Upper lobe of right lung (tissue), 1 donor: ENCODE measurements around the gene CRHBP. TPM values are rescaled to one million over a fixed set of nuclear protein-coding genes. Genes with fewer than 3 reads are reported as not detected.

ENCODE experiments used
- ATAC-seq: fragments of 200-7000 bp; cut with Tn5 transposase; one replicate; pipeline ENCODE4 v1.9.1; 2020; ENCODE audit warnings: mild to moderate bottlenecking, moderate library complexity
- DNase-seq: peaks from one replicate; pipeline ENCODE4 v3.0.0-alpha.2; 2020
- H3K27ac ChIP-seq: fragments of 200-600 bp; one replicate; pipeline ENCODE4 v1.8.0; 2022
- H3K27me3 ChIP-seq: fragments of 200-600 bp; one replicate; pipeline ENCODE4 v1.8.0; 2022; ENCODE audit warnings: mild to moderate bottlenecking
- H3K36me3 ChIP-seq: fragments of 200-600 bp; one replicate; pipeline ENCODE4 v1.8.0; 2022
- H3K4me1 ChIP-seq: fragments of 200-600 bp; one replicate; pipeline ENCODE4 v1.8.0; 2022
- H3K4me3 ChIP-seq: fragments of 200-600 bp; one replicate; pipeline ENCODE4 v1.8.0; 2022; ENCODE audit warnings: mild to moderate bottlenecking
- H3K9me3 ChIP-seq: fragments of 200-600 bp; one replicate; pipeline ENCODE4 v1.8.0; 2022
- intact Hi-C: fragments of 100-400 bp; cut with DNase I; formaldehyde crosslinking; loops from one replicate; pipeline ENCODE4 v1.11.0; 2022
- total RNA-seq: library from RNA; stranded (reverse); fragmentation: NEBNext Ultra II Directional; extraction: Animal tissue kit (Norgen Biotek cat#: 25700); gene quantifications from one replicate; pipeline ENCODE4 v1.2.1, GENCODE V29; 2021
- TF ChIP-seq, protein P1 (sequence below): fragments of 200-600 bp; IDR thresholded peaks from one replicate; pipeline ENCODE4 v1.8.0; 2022; ENCODE audit warnings: antibody characterized with exemption
- donor health status: DM: no; HTN: yes; CAD: no; lungs with severe emphysema.

The CRHBP gene
- total RNA-seq, 1 donor from 2014 or later, result 0.26 TPM

DNA sequence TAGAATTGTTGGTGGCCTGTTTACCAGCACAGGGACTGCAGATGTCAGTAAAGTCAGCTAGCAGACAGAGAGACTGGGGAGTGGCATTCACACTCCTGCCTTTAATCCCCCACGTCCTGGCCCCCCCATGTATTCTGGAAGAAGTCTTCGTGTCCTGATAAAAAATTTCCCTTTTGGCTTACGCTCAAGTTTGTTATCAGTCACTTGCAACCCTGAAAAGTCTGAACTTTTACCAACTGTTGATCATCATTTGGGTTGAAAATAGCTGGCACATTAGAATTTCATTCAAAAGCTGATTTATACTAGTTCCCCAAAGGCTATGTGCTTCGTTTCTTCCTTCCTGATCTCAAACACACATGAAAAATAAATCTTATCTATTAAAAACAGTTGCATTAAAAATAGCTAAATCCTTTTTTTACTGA lies 5.8 kb upstream of the CRHBP start:
- Histone ChIP-seq H3K4me3 (no peak overlapping the region), H3K27ac (no peak overlapping the region), H3K4me1 (no peaks in the 10 kb centered on the region), H3K36me3 (no peaks in the 10 kb centered on the region), H3K27me3 (no peaks in the 10 kb centered on the region), H3K9me3 (no peaks in the 10 kb centered on the region)
- DNase-seq (no peak), ATAC-seq (no peak)
- TF ChIP-seq, protein P1, sequence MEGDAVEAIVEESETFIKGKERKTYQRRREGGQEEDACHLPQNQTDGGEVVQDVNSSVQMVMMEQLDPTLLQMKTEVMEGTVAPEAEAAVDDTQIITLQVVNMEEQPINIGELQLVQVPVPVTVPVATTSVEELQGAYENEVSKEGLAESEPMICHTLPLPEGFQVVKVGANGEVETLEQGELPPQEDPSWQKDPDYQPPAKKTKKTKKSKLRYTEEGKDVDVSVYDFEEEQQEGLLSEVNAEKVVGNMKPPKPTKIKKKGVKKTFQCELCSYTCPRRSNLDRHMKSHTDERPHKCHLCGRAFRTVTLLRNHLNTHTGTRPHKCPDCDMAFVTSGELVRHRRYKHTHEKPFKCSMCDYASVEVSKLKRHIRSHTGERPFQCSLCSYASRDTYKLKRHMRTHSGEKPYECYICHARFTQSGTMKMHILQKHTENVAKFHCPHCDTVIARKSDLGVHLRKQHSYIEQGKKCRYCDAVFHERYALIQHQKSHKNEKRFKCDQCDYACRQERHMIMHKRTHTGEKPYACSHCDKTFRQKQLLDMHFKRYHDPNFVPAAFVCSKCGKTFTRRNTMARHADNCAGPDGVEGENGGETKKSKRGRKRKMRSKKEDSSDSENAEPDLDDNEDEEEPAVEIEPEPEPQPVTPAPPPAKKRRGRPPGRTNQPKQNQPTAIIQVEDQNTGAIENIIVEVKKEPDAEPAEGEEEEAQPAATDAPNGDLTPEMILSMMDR, result no peak
- intact Hi-C loops, result no loop called here

DNA sequence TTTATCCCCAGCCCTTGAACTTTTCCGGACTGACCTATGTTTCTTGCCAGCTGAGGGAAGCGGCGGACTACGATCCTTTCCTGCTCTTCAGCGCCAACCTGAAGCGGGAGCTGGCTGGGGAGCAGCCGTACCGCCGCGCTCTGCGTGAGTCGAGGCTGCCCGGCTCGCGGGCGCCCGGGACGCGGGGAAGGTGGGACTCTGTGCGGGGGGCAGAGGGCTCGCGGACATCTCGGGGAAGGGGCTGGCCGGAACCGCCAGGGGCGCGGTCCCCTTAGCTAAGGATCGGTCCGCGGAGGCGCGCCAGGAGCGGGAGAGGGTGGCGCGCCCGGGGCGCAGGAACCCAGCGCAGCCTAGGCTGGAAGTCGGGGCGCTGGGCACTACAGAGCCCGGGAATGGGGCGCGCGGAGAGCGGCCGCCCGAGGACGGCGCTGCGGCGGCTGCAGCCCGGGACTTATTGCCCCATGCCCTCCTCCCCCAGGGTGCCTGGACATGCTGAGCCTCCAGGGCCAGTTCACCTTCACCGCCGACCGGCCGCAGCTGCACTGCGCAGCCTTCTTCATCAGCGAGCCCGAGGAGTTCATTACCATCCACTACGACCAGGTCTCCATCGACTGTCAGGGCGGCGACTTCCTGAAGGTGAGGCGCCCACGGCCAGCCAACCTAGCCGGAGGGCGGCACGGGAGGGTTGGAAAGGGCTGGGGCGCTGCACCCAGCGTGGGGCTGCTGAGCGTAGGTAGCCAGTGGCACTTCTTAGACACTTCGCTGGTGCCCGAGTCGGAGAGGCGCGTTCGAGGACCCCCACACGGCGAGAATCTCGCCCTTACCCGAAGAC lies 922 bp downstream of the CRHBP start:
- no peaks in the 10 kb centered on the region for H3K36me3 ChIP-seq
- TF ChIP-seq, protein P1, result no peak
- H3K9me3 ChIP-seq, result no peaks in the 10 kb centered on the region
- H3K27me3 ChIP-seq, result peaks cover 38% of the 10 kb centered on the region
- DNase-seq (no peak), ATAC-seq (peak; percentile 61)
- intact Hi-C loops, result no loop called here
- peaks cover 10% of the 10 kb centered on the region for H3K4me1 ChIP-seq
- H3K27ac ChIP-seq, result no peak overlapping the region
- peak overlapping the region; percentile 30 for H3K4me3 ChIP-seq

DNA sequence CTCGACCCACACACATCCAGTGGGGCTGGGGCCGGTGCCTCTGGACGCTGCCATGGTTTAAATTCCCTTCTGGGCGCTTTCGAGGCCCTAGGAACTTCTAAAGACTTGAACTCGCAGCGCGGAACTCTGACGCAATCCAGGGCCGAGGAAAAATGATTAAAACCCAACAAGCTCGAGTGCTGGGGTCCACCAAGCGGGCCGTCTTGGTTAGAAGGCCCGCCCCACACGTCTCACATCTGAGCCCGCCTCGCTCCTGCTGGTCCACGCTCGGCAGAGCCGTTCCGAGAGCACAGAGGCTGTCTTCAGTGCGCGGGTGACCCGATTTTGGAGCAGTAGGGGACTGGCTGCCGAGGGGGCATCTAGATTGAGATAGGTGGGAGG lies 1.5 kb downstream of the CRHBP start:
- H3K27me3 ChIP-seq, result peaks cover 38% of the 10 kb centered on the region

DNA sequence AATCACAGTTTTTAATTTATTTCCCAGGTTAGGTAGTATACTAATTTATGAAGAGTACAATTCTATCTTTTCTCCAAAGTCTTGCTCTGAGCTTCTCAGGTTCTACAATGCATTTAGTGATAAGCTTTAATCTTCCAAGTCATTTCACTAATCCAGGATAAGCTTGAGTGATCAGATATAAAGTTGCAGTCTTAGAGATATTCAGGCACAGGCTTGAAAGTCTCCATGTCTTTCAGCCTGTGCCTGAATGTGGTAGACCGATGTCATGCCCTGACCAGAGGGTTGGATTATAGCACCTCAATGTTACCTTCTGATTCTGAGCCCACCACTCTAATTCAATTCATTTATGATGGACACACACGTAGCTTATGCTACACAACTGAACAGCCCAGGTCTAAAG lies 3.2 kb downstream of the CRHBP start:
- H3K4me1 ChIP-seq, result peaks cover 10% of the 10 kb centered on the region
- H3K36me3 ChIP-seq, result no peaks in the 10 kb centered on the region
- TF ChIP-seq, protein P1, result no peak
- H3K27me3 ChIP-seq, result peaks cover 38% of the 10 kb centered on the region
- intact Hi-C loops, result no loop called here
- H3K4me3 ChIP-seq, result no peak overlapping the region
- DNase-seq (no peak), ATAC-seq (no peak)
- H3K27ac ChIP-seq, result no peak overlapping the region
- H3K9me3 ChIP-seq, result no peaks in the 10 kb centered on the region

More for the DNA sequence above, 1.5 kb downstream of the CRHBP start:
- TF ChIP-seq, protein P1, result no peak
- peaks cover 10% of the 10 kb centered on the region for H3K4me1 ChIP-seq
- H3K9me3 ChIP-seq, result no peaks in the 10 kb centered on the region
- intact Hi-C loops, result no loop called here
- no peak for ATAC-seq
- no peak for DNase-seq
- H3K36me3 ChIP-seq, result no peaks in the 10 kb centered on the region
- no peak overlapping the region for H3K27ac ChIP-seq
- H3K4me3 ChIP-seq, result peak overlapping the region; percentile 30

DNA sequence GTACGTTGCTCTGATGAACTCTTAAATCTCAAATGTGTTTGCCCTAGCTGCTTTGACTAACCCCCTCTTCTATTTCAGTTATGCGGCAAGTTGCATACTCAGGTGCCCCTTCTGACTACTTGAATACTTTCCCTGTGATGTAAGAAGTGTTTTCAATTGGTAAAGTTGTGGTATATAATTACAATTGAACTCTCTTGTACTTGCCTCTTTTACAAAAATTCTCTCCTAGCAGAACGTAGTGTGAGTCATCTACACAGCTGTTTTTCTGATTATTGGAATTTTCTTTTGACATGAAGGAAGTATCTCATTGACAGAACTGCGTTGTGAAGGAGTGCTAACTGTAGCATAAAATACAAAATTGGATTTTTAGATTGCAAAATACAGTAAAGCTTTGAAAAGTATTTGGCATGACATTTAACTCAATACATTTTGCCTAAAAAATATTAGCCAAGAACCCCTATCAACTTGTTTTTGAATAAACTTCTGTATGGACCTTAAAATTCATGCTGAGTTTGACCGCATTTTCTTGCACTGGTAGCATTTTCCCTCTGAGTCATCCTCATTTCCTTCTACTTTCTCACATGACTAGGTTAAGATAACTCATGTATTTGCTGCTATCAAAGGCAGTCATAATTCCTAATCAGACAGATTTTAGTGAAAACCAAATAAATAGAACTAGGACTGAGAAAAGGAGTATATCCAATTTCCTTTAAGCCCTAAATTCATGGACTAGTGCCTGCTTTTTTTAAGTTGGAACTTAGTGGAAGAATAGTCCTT lies 6.3 kb downstream of the CRHBP start:
- H3K4me3 ChIP-seq, result no peak overlapping the region
- peaks cover 23% of the 10 kb centered on the region for H3K27me3 ChIP-seq
- TF ChIP-seq, protein P1, result no peak
- peaks cover under 1% of the 10 kb centered on the region for H3K4me1 ChIP-seq
- H3K27ac ChIP-seq, result peak overlapping the region; percentile 28
- ATAC-seq (peak; percentile 77), DNase-seq (no peak)
- H3K9me3 ChIP-seq, result no peaks in the 10 kb centered on the region
- intact Hi-C loops, result no loop called here
- no peaks in the 10 kb centered on the region for H3K36me3 ChIP-seq
